NCI-H446 treated with DMSO at 0.1 percent for 48 hours (cell line): ENCODE data around the gene S1PR5.
"Not testable (repeated sequence)": the region's sequence is repeated elsewhere in the genome, so short reads cannot be mapped to it uniquely, and the experiment has no call there.

Experiments used
- DNase-seq: peaks from one replicate; lab custom pipeline; 2025; lab: John Stamatoyannopoulos, UW

Gene S1PR5, protein sequence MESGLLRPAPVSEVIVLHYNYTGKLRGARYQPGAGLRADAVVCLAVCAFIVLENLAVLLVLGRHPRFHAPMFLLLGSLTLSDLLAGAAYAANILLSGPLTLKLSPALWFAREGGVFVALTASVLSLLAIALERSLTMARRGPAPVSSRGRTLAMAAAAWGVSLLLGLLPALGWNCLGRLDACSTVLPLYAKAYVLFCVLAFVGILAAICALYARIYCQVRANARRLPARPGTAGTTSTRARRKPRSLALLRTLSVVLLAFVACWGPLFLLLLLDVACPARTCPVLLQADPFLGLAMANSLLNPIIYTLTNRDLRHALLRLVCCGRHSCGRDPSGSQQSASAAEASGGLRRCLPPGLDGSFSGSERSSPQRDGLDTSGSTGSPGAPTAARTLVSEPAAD

DNA sequence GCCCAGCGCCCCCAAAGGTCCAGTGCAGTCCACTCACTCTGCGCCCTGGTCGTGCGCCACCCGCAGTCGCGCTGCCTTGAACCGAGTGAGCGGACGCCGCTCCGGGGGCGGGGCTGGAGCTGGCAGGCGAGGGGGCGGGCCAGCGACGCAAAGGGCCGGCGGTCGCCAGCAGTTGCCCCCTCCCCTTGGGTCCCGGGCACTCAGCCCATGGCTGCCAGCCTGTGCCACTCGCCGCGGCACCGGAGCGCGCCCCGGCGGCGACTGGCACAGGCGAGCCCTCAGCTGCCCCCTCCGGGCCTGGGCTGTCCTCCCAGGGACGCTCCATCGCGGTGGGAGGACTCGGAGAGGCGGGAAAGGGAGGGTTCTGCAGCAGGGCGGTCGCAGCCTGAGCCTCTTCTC is at the start of gene S1PR5:
Gene S1PR5, minus strand, starts transcription at position 87 of the 399 bp plus-strand sequence. CDS start 2,436 bp downstream, outside the sequence.
- peak; percentile 9 for DNase-seq

DNA sequence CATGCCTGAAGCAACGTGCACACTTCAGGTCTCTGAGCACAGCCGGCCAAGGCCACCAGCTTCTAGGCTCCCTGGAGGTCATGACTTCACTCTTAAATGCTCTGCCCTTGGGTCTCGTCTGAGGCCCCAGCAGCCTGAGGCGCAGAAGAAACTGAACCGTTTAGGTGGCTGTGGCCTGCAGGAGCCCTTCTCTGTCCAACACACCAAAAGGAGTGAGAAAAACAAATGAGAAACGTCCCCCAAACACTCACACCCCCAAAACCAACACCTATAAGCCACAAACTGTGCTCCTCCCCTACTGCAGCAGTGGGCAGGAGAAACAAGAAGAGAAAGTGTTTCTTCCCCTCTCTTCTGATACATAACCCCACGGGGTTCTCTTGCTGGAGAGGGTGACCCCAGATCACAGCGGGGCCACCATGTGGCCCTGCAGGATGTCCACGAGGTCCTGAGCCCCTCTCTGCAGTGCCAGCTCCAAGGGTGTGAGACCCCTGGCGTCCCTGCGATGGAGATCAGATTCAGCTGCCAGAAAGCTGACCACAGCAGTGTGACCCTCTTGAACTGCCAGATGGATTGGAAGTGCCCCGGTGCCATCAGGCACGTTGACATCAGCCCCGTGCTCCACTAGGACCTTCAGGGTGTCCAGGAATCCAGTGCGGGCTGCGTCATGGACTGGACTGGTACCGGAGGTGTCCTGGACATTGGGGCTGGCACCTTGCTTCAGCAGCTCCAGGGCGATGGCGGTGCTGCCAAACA is 49.6 kb upstream of the S1PR5 start:
- no peak for DNase-seq

DNA sequence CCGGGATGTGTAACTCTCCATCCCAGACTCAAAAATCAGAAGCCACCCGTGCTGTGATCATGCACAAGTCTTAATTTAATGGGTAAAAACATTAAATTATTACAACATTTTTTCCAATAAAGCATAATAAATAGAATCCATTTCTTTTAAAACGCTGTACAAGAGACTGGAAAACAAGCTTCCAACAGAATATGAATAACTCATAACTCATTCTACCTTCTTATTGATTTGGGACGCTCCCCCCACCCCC is 49.1 kb upstream of the S1PR5 start:
- no peak for DNase-seq

DNA sequence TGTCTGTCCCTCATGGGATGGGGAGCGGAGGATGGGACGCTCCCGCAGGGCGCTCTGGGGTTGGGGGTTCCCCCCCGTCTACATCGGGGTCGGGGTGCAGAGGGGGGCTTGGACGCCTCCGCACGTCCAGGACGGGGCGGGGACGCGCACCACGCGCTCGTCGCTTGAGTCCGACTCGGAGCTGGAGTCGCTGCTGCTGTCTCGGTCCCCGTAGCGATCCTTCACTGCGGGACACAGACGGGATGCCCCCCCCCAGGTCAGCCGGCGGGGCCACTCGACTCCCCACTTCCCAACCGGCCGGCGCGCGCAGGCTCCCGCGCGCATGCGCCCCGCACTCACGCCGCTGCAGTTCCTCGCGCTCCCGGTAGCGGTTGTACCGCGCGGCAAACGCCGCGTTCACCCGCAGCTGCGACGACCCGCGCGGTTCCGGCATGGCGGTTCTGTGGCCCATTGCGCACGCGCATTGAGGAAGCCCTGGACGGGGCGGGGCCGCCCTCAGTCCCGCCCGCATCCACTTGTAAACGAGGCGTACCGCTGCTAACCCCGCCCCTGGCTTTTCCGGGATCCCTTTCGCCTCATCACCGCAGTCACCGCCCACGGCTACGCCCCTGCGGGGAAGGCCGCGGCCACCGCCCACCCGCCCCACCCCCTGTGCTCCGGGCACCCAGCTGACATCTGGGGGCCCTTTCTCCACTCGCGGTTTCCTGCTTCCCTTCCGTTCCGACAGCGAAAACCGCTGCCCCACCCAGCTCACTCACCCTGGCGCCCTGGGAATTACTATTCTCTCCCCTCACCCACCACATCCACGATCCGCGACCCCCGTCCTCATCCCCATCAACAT is 48.5 kb upstream of the S1PR5 start, which contains the start of gene KRI1:
Gene KRI1, minus strand, starts transcription at position 444 of the 841 bp plus-strand sequence. Its CDS starts 11 bp downstream, at position 433.
- peak; percentile 88 for DNase-seq

DNA sequence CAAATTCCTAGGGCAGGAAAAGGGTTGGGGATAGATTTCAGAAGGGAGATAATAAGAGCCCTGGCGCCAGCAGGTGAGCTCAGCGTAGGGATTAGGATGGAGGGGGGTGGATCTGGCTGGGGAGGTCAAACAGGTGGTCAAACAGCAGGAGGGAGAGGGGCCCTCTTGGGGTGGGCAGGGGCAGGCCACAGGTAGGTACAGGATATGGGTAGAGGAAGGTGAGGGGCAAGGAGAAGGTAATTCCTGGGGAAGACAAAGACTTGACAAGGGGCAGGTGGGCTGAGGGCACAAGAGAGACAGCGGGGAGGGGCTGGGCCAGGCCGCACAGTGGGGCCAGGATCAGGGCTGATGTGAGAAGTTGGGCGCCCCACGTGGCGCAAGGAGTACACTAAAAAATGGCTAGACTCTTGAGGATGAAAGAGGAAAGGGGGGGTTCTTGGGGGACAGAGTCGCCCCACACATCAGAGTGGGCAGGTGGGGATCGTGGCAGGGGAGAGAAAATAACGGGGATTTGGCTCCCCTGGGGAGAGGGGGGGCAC is 47.9 kb upstream of the S1PR5 start:
- DNase-seq: no peak

DNA sequence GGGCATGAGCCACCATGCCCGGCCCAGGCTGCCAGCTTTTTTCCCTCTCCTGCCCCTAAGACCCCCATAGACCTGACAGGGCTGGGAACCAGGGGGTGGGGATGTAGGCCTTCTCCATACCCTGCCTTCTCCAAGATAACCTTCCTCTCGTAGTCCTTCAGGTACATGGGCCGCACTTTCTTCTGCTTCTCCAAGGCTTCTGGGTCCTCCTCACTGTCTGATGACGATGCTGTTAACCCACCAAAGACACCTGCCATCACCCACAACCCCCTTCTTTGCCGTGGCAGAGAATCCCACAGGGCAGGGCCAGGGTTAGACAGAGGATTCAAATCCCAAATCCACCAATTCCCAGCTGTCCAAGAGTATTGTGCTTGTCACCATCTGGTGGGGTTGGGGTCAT is 45.4 kb upstream of the S1PR5 start:
- DNase-seq: no peak

DNA sequence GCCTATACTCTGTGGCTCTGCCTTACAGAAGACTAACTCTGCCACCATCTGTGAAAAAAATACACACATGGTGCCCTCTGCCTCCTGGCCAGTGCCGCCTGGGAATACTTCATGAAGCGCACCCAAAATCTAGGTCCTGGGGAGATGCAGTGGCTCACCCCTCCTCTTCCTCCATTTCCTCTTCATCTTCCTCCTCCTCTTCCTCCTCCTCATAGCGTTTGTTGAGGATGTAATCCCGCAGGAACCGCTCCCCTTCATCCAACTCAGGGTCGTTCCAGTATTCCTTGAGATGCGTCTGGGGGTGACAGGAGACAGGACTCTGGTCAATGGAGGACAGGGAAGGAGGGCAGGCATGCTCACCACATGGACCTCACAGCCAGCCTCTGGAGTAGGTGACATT is 42.9 kb upstream of the S1PR5 start:
- no peak for DNase-seq

DNA sequence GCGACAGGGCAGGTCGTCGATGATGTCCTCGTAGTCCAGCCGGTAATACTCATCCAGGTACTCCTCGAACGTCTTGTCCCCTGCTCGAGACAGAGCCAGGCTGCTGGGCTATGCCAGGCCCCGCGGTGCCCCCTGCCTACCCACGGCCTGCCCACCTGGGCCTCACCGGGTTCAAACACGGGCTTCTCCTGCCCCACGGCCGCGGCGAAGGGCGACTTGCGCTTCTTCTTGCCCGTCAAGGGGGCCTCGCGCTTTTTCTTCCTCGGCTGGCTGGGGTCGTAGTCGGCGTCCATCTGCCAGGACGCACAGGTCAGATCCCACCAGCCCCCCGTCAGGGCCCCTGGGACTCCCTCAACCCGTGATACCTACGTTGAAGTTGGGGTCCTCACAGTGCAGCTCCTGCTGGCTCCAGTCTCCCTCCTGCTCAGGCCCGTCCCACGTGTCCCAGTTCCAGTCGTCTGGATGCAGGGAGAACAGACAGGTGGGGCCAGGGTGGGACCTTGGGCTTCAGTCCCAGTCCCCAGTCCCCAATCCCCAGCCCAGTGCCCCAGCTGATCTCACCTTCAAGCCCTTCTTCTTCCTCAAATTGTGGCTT is 40.5 kb upstream of the S1PR5 start:
- no peak for DNase-seq

DNA sequence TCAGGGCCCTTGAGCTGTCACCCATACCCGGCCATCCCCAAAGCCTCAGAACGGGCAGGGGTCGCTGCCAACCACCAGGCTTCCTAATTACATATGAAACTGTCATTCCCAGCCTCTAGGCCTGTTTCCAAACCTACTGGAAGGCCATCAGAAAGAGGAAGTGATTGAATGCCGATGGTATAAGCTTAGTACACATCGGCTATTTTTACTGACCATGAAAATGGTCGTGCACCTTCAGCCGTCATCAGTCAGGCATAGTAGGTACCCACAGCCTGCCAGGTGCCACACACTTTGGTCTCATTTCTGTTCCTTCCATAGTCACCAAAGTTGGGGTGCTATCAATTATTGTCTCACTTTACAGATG is 38.3 kb upstream of the S1PR5 start:
- DNase-seq: no peak

DNA sequence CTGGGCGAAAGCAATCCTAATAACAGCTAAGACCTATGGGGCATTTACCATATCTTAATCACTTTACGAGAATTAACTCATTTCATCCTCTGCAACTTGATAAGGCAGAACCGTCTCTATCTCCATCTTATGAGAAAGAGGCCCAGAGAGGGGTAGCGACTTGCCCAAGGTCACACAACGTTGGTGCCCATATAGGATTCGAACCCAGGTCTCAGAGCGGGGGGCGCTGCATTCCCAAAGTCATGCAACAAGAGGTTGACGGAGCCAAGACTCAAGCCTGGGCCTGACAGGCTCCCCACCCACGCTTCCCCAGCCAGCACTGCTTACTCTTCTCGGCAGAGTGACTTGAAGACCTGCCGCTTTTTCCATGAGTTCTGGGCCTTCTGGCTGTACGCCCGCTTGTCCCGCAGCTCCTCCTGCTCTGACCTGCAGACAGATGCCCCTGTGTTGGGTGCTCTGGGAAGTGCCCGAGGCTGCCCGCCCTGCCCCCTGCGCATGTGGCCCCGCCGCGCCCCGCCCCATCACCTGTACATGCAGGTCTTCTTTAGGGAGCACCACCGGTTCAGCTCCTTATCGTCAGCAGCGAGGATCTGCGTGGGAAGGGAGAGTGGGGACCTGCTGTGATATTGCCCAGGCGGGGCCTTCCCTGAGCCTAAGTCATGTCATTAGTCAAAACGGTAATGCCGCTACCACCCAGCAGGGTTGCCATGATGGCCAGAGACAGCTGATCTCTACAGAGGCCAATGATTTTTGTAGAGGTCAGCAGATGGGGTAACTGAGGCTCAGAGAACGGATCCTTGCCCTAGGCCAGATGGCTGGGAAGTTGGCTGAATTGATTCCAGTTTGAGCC is 37.7 kb upstream of the S1PR5 start:
- DNase-seq: no peak

DNA sequence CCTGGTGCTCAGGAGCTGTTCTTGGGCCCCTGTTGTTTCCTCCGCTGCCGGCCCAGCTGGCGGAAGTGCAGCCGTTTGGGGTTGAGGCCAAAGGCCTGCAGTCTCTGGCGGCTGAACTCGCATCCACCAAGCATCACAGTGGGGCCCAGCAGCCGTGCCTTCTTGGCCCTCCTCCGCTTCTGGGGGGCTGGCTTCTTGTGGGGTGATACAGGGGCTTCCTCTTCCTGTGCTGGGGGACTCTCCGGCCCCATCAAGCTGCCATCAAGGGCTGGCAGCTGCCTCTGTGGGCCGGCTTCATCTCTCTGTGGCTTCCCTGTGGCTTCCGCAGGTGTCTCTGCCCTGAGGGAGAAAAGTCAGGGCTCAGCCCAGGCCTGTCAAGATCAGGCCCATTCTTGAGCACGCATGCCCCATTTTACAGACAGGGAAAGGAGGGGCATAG is 36.7 kb upstream of the S1PR5 start:
- no peak for DNase-seq

DNA sequence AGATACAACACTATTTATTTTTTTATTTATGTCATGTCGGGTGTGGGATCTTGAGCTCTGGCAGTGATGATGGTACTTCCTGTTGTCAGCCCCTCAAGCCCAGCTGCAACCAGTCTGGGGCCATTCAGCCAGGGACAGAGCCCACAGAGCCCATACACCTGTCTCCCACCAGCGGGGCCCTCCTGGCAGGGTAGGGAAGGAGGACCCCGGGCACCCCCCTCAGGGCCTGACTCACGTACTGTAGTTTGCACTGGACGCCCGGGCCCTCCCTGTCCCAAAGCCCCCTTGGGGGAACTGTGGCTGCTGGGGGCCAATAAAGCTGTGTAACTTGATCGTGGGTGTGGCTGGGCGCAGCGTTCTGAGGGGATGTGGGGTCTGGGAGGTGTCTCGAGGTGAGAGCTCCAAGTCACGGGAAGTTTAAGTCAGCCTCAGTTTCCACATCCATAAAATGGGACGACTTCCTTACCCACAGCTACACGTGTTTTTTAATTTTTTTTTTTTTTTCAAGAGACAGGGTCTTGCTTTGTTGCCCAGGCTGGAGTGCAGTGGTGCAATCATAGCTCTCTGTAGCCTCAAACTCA is 35.9 kb upstream of the S1PR5 start:
- no peak for DNase-seq

DNA sequence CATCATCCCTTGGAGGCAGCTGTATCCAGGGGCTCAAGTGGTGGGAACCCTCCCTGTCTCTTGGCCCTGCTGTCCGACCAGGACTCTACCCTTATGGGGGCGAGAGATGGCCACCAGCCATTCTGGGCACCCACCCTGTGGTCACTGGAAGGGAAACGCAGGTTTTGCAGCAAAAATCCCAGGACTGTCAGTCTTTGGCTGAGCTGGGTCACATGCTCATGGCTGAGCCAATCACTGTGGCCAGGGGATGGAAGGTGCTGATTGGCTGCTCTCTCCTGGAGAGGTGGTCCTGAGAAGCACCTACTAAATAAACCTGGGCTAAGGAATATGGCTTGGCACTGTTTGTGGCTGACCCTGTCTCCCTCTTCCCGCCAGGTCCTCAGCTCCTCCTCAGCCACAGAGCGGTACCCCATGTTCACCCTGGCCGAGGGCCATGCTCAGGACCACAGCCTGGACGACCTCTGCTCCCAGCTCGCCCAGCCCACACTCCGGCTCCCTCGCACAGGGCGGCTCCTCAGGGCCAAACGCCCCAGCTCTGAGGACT is 35.3 kb upstream of the S1PR5 start:
- DNase-seq: no peak

DNA sequence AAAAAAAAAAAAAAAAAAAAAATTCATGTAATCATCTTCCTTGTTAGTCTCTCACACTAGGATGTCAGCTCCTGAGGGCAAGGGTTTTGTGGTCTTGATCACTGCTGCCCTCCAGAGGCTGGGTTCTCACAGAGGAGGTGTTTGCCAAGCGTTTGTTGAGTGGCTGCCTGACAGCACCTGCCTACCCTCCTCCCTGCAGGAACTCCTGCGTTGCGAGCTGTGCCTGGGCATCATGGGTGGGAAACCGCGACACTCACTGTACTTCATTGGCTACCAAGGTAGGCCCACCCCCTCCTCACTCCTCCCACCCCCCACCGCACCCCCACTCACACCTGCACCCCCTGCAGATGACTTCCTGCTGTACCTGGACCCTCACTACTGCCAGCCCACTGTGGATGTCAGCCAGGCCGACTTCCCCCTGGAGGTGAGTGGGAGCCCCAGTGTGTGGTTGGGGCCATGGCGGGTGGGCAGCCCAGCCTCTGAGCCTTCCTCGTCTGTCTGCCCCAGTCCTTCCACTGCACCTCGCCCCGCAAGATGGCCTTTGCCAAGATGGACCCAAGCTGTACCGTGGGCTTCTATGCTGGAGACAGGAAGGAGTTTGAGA is 34.6 kb upstream of the S1PR5 start:
- DNase-seq: no peak

DNA sequence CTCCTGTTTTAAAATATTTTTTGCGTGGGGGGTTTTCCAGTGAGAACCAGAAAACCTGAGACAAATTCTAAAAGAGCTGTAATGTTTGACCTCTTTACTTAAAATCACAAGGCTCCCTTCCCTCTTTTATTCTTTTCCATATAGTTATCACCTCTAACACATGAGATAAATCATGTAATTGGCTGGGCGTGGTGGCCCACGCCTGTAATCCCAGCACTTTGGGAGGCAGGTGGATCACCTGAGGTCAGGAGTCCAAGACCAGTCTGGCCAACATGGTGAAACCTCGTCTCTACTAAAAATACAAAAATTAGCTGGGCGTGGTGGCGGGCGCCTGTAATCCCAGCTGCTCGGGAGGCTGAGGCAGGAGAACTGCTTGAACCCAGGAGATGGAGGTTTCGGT is 33.8 kb upstream of the S1PR5 start:
- not testable (repeated sequence) for DNase-seq

DNA sequence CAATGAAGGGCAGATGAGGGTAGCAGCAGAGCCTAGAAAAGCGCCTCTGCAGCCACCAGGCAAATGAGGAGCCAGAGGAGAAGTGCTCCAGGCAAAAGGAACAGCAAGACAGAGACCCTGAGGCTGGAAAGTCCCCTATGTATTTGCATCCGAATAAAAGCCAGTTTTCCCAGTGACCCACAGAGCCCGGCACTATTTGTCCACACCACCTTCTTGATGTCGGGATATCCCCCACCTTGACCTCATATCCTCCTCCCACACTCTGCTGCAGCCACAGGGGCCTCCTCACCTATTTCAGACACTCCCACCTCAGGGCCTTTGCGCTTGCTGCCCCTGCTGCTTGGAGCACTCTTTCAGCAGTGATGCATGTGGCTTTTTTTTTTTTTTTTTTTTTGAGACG is 33.1 kb upstream of the S1PR5 start:
- DNase-seq: no peak

DNA sequence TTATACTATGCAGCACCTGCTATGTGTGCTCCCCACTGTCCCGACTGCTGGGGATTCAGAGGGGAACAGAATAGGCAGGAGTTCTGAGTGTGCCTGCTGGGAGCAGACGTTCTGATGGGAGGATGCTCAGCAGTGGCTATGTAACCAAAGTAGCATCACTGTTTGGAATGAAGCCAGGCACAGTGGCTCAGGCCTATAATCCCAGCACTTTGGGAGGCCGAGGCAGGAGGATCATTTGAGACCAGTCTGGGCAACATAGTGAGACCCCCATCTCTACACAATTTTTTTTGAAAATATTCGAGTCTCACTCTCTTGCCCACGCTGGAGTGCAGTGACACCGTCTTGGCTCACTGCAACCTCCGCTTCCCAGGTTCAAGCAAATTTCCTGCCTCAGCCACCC is 32.5 kb upstream of the S1PR5 start:
- no peak for DNase-seq

DNA sequence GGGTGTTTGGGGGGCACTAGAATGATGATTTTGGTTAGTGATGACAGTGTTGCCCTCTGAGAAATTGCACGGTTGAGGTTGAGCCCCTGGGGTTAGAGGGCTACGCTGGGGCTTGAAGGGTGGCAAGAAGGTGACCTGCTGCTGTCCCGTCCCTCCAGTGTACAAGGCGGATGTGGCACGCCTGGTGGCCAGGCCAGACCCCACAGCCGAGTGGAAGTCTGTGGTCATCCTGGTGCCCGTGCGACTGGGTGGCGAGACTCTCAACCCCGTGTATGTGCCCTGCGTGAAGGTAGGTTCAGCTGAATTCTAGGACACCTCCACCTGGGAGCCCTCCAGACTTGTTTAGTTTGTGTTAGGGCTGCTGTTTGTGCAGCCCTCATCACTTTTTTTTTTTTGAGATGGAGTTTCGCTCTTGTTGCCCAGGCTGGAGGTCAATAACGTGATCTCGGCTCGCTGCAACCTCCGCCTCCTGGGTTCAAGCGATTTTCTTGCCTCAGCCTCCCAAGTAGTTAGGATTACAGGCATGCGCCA is 31.6 kb upstream of the S1PR5 start:
- no peak for DNase-seq

DNA sequence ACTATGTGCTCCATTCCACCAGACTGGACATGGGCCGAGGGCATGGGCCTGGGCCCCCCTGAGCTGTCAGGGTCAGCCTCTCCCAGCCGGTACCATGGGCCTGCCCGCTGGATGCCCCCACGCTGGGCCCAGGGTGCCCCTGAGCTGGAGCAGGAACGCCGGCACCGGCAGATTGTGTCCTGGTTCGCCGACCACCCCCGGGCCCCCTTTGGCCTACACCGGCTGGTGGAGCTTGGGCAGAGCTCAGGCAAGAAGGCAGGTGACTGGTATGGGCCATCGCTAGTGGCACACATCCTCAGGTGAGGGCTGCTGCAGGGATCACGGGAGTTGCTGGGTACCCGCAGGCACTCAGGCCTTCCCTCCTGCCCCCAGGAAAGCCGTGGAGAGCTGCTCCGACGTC is 29.6 kb upstream of the S1PR5 start:
- DNase-seq: no peak

DNA sequence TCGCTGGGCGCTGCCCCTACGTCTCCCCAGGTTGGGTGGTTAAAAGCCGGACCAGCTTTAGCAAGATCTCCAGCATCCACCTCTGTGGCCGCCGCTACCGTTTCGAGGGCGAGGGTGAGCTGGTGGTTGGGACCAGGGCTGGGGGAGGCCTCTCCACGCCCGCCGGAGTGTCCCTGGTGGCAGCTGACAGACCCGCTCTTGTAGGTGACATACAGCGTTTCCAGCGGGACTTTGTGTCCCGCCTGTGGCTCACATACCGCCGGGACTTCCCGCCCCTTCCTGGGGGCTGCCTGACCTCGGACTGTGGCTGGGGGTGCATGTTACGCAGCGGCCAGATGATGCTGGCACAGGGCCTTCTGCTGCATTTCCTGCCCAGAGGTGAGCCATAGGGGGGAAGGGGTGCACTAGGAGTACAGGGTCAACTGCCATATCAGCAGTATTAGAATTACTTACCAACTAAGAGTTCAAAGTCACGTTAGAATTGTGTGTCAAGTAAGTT is 27.6 kb upstream of the S1PR5 start:
- DNase-seq: no peak
